K562 (cell line): ENCODE data around the gene TBC1D17. TPM values are rescaled to one million over a fixed set of nuclear protein-coding genes. Genes with fewer than 3 reads are reported as not detected.

Experiments
- ATAC-seq: fragments of 200-7000 bp; cut with Tn5 transposase; 3 replicates; pipeline ENCODE4 v1.9.1; 2020; ENCODE audit warnings: moderate library complexity
- BruUV-seq: library from RNA; stranded (reverse); fragments of 400-500 nt; replicated peaks from 2 replicates; lab custom pipeline; 2021; lab: Mats Ljungman, UMichigan
- CTCF ChIA-PET: fragments of 300-600 bp; formaldehyde crosslinking; extraction: SDS; loops from one replicate; lab custom pipeline; 2021; ENCODE audit warnings: low intra/inter-chr PET ratio; lab: Yijun Ruan, JAX
- POLR2A ChIA-PET: fragments of 300-600, 350-650 bp; sonication (Branson Sonifier 250); formaldehyde crosslinking; extraction: SDS; loops from one replicate; lab custom pipeline; 2021; ENCODE audit warnings: antibody characterized with exemption, inconsistent platforms; lab: Yijun Ruan, JAX
- DNase-seq, 4 experiments: peaks; one replicate each; pipeline versions ENCODE4 v3.0.0 to v3.0.0-alpha.2; 2011 to 2018; ENCODE audit warnings: low spot score in 3 of 4, mixed read lengths in 3 of 4; ENCODE audit errors: extremely low read depth in 1 of 4
- FAIRE-seq: peaks from 2 replicates; lab custom pipeline; 2011; peaks lifted over from hg19 to GRCh38; lab: Jason Lieb, UNC
- H2AFZ ChIP-seq: 2 replicates; pipeline ENCODE4 v1.6.0; 2011; ENCODE audit warnings: low read depth, low read length, control low read depth, inconsistent platforms
- H3K27ac ChIP-seq: fragments of 200-600 bp; 3 replicates; pipeline ENCODE4 v1.8.0; 2011; ENCODE audit warnings: low read depth, mild to moderate bottlenecking, control low read depth, inconsistent platforms, low read length, moderate library complexity, mixed read lengths; ENCODE audit errors: extremely low read depth
- H3K27me3 ChIP-seq, 2 experiments: fragments of 300-600 bp in 1 of 2; 2 replicates in 1 of 2; 3 replicates in 1 of 2; pipeline versions ENCODE4 v1.6.0 to v1.8.0; 2011; ENCODE audit warnings: inconsistent platforms in 2 of 2, low read length in 2 of 2, mild to moderate bottlenecking in 1 of 2, mixed read lengths in 1 of 2, moderate library complexity in 1 of 2; ENCODE audit not compliant: control insufficient read depth in 2 of 2, insufficient read depth in 2 of 2
- H3K36me3 ChIP-seq: fragments of 300-600 bp; 3 replicates; pipeline ENCODE4 v1.8.0; 2011; ENCODE audit warnings: mild to moderate bottlenecking, low read length, inconsistent platforms; ENCODE audit not compliant: control insufficient read depth, insufficient read depth
- H3K4me1 ChIP-seq, 2 experiments: fragments of 200-600 bp in 1 of 2; replicated peaks in 1 of 2; 2 replicates in 1 of 2; 3 replicates in 1 of 2; pipeline versions ENCODE4 v1.5.1 to v1.8.0; 2011; ENCODE audit warnings: inconsistent platforms in 2 of 2, low read length in 2 of 2, mild to moderate bottlenecking in 1 of 2, mixed read lengths in 1 of 2, moderate library complexity in 1 of 2; ENCODE audit not compliant: control insufficient read depth in 2 of 2, insufficient read depth in 2 of 2
- H3K4me2 ChIP-seq: 2 replicates; pipeline ENCODE4 v1.6.1; 2011; ENCODE audit warnings: low read length, control low read depth, inconsistent platforms, mixed read lengths; ENCODE audit not compliant: insufficient read depth
- H3K4me3 ChIP-seq: fragments of 200-600 bp; sonication (generic), shearing (Covaris generic); 2 replicates; pipeline ENCODE4 v1.5.1; 2016; ENCODE audit warnings: control low read depth, inconsistent platforms
- H3K79me2 ChIP-seq: fragments of 200-600 bp; 3 replicates; pipeline ENCODE4 v1.8.0; 2011; ENCODE audit warnings: low read length, inconsistent platforms; ENCODE audit not compliant: control insufficient read depth, insufficient read depth
- H3K9ac ChIP-seq, 2 experiments: 2 replicates each; pipeline versions ENCODE4 v1.6.0 to v1.6.1; 2011; ENCODE audit warnings: low read depth in 2 of 2, low read length in 2 of 2, control low read depth in 1 of 2, inconsistent platforms in 1 of 2, mild to moderate bottlenecking in 1 of 2, mixed read lengths in 1 of 2; ENCODE audit not compliant: insufficient read depth in 1 of 2
- H3K9me1 ChIP-seq: one replicate; pipeline ENCODE4 v1.6.0; 2011; ENCODE audit warnings: inconsistent platforms, mild to moderate bottlenecking, low read length, moderate library complexity; ENCODE audit not compliant: control insufficient read depth, insufficient read depth
- H3K9me3 ChIP-seq: replicated peaks from 2 replicates; pipeline ENCODE4 v1.5.1; 2011; ENCODE audit warnings: low read depth, low read length, inconsistent platforms; ENCODE audit not compliant: control insufficient read depth, insufficient read depth
- H4K20me1 ChIP-seq: replicated peaks from 2 replicates; pipeline ENCODE4 v1.6.1; 2011; ENCODE audit warnings: low read length, inconsistent platforms, mixed read lengths; ENCODE audit not compliant: control insufficient read depth, insufficient read depth
- USF1 ChIP-seq: sonication (generic); formaldehyde crosslinking; IDR thresholded peaks from 2 replicates; pipeline ENCODE4 v1.9.0; 2022; ENCODE audit warnings: mild to moderate bottlenecking, missing genetic modification reagents
- ZNF133 ChIP-seq: fragments of 250-450 bp; sonication (Bioruptor Pico); IDR thresholded peaks from 2 replicates; pipeline ENCODE4 v1.4.0; 2020; ENCODE audit warnings: mild to moderate bottlenecking
- WGBS: fragments of 100-300 bp; shearing (Covaris generic); methylation state at CpG from one replicate; pipeline ENCODE4 v1.1.6; 2016; ENCODE audit warnings: low coverage, mixed read lengths; ENCODE audit not compliant: insufficient coverage; ENCODE audit errors: missing lambda C conversion rate; 5-methylcytosine and 5-hydroxymethylcytosine counted together
- in situ Hi-C: fragments of 300-500 bp; cut with MboI; formaldehyde crosslinking; loops from 4 replicates; pipeline ENCODE4 v1.15.0; 2018; ENCODE audit warnings: inconsistent platforms, mixed read lengths
- intact Hi-C: fragments of 100-400 bp; cut with micrococcal nuclease; formaldehyde crosslinking; loops from 2 replicates; pipeline ENCODE4 v1.14.2; 2022
- polyA plus RNA-seq, 8 experiments: library from polyadenylated mRNA; depleted of rRNA in 4 of 8; stranded (reverse) in 5 of 8; unstranded in 3 of 8; fragments of >200 nt; fragmentation: Nextera tagmentation in 2 of 8; fragmentation: Illumina TruSeq in 1 of 8; extraction: Ambion mirVana in 2 of 8; extraction: Trizol in 1 of 8; gene quantifications; 2 replicates each; pipeline versions ENCODE4 v1.2.1 to v1.2.3, GENCODE V29; 2011 to 2014; ENCODE audit warnings: inconsistent platforms in 1 of 8, missing spikeins in 1 of 8
- total RNA-seq, 7 experiments: library from RNA; depleted of rRNA in 6 of 7; stranded (reverse); fragments of >200 nt in 6 of 7; fragmentation: Illumina TruSeq in 2 of 7; extraction: Trizol in 2 of 7; gene quantifications; 2 replicates each; pipeline versions ENCODE4 v1.2.1 to v1.2.3, GENCODE V29; 2011 to 2021; ENCODE audit warnings: low replicate concordance in 1 of 7

Gene TBC1D17
- total and polyA plus RNA-seq, 9 of the 15 experiments (the other 6 are each of a cell fraction or from before 2014, with no cell fraction given): 0.42 to 16.0 (median 3.8) TPM

- DNase-seq (no peak), ATAC-seq (no peak; the same call in 2 of the 3 replicates), FAIRE-seq (no peak)
- POLR2A ChIA-PET: interaction anchor here (0.9 to 2.1 kb wide), 6 partner anchors 8 to 45 kb away, joined by 3 to 8 read pairs (median 4); no protein-coding TSS in a partner anchor
- Histone ChIP-seq H3K4me1 (peaks cover 4 to 38% of the 10 kb centered on the region in 2 experiments; a peak in 4 of 5 replicates), H3K27me3 (peaks cover 2 to 14% of the 10 kb centered on the region in 2 experiments; a peak in 3 of 5 replicates), H3K79me2 (no peaks in the 10 kb centered on the region), H3K9me3 (no peaks in the 10 kb centered on the region)
- TF ChIP-seq ZNF133 (CRISPR knock-in tag) (no peak), USF1 (CRISPR knock-in tag) (peak; percentile 10; the same call in 1 of the 2 replicates)
- TF ChIP-seq, all 486 proteins: peak for 1
- intact Hi-C loops: no loop called here
- CTCF ChIA-PET: no interaction called here
- H3K9me1 ChIP-seq: peaks cover 7% of the 10 kb centered on the region
- no TSS peak for BruUV-seq
- 15% methylated on average over 11 of the region's 17 CpGs for WGBS
- no peak overlapping the region for H2AFZ ChIP-seq
- H3K36me3 ChIP-seq: no peaks in the 10 kb centered on the region
- in situ Hi-C loops: no loop called here
- peaks cover 3% of the 10 kb centered on the region; the same call in 1 of the 2 replicates for H4K20me1 ChIP-seq
- H3K9ac ChIP-seq: peak overlapping the region in 1 of 2 experiments; percentile 65; a peak in 1 of 4 replicates
- no peak overlapping the region for H3K27ac ChIP-seq
- H3K4me3 ChIP-seq: no peak overlapping the region
- no peak overlapping the region for H3K4me2 ChIP-seq
These were observed 18.2 kb downstream of the TBC1D17 start for GRCh38 chr19:49895566-49896297.
